IMR-90 (cell line): ENCODE data around the gene ADGRB3. TPM values are rescaled to one million over a fixed set of nuclear protein-coding genes. Genes with fewer than 3 reads are reported as not detected.

Experiments
- ATAC-seq: fragments of 200-7000 bp; cut with Tn5 transposase; 2 replicates; pipeline ENCODE4 v1.9.1; 2020; ENCODE audit warnings: low read depth, mild to moderate bottlenecking, moderate library complexity
- BruUV-seq: library from RNA; stranded (reverse); fragments of 400-500 nt; replicated peaks from 2 replicates; lab custom pipeline; 2021; lab: Mats Ljungman, UMichigan
- CTCF ChIA-PET: fragments of 300-600 bp; formaldehyde crosslinking; extraction: SDS; loops from one replicate; lab custom pipeline; 2021; ENCODE audit warnings: antibody characterized with exemption; lab: Yijun Ruan, JAX
- POLR2A ChIA-PET: fragments of 300-600 bp; sonication (Branson Sonifier 250); formaldehyde crosslinking; loops from one replicate; lab custom pipeline; 2022; ENCODE audit warnings: antibody characterized with exemption; ENCODE audit not compliant: unreplicated experiment; lab: Charles Lee
- DNase-seq: peaks from one replicate; pipeline ENCODE4 v3.0.0; 2013
- H2AFZ ChIP-seq: replicated peaks from 2 replicates; pipeline ENCODE3; 2013; ENCODE audit warnings: low read length, mild to moderate bottlenecking; ENCODE audit not compliant: poor library complexity
- H2AK5ac ChIP-seq: 2 replicates; pipeline ENCODE4 v1.6.1; 2013; ENCODE audit warnings: low read depth, low read length, inconsistent platforms
- H2AK9ac ChIP-seq: replicated peaks from 2 replicates; pipeline ENCODE3; 2013; ENCODE audit warnings: mild to moderate bottlenecking, low read depth, low read length, moderate library complexity; ENCODE audit not compliant: poor library complexity
- H2BK120ac ChIP-seq: 2 replicates; pipeline ENCODE4 v1.6.1; 2013; ENCODE audit warnings: low read depth, low read length, inconsistent platforms
- H2BK15ac ChIP-seq: 3 replicates; pipeline ENCODE4 v1.6.1; 2013; ENCODE audit warnings: low read depth, low read length, inconsistent platforms
- H2BK20ac ChIP-seq: 2 replicates; pipeline ENCODE4 v1.6.1; 2013; ENCODE audit warnings: low read depth, mild to moderate bottlenecking, inconsistent platforms, low read length, moderate library complexity
- H2BK5ac ChIP-seq: 2 replicates; pipeline ENCODE4 v1.6.1; 2013; ENCODE audit warnings: mild to moderate bottlenecking, low read depth, low read length, inconsistent platforms; ENCODE audit not compliant: poor library complexity, severe bottlenecking
- H3K14ac ChIP-seq: replicated peaks from 2 replicates; pipeline ENCODE4 v1.6.1; 2013; ENCODE audit warnings: low read depth, low read length, inconsistent platforms
- H3K18ac ChIP-seq: 2 replicates; pipeline ENCODE4 v1.6.1; 2013; ENCODE audit warnings: low read depth, low read length, control low read depth
- H3K23ac ChIP-seq: 2 replicates; pipeline ENCODE4 v1.6.1; 2013; ENCODE audit warnings: low read depth, low read length, inconsistent platforms
- H3K27ac ChIP-seq: 2 replicates; pipeline ENCODE4 v1.5.1; 2013; ENCODE audit warnings: mild to moderate bottlenecking, control low read depth, low read length; ENCODE audit not compliant: insufficient read depth
- H3K27me3 ChIP-seq: 2 replicates; pipeline ENCODE4 v1.6.1; 2013; ENCODE audit warnings: low read length; ENCODE audit not compliant: control insufficient read depth, insufficient read depth
- H3K36me3 ChIP-seq: 2 replicates; pipeline ENCODE4 v1.6.1; 2013; ENCODE audit warnings: low read length, mixed read lengths; ENCODE audit not compliant: control insufficient read depth, insufficient read depth
- H3K4ac ChIP-seq: 2 replicates; pipeline ENCODE4 v1.6.1; 2013; ENCODE audit warnings: low read depth, low read length, inconsistent platforms
- H3K4me1 ChIP-seq: 2 replicates; pipeline ENCODE4 v1.6.1; 2013; ENCODE audit warnings: low read length, mixed read lengths; ENCODE audit not compliant: control insufficient read depth, insufficient read depth
- H3K4me2 ChIP-seq: 2 replicates; pipeline ENCODE4 v1.6.1; 2013; ENCODE audit warnings: low read depth, mild to moderate bottlenecking, control low read depth, low read length, moderate library complexity
- H3K4me3 ChIP-seq: 2 replicates; pipeline ENCODE4 v1.5.1; 2013; ENCODE audit warnings: low read depth, mild to moderate bottlenecking, control low read depth, low read length, moderate library complexity; ENCODE audit not compliant: insufficient read depth
- H3K56ac ChIP-seq: 2 replicates; pipeline ENCODE4 v1.6.1; 2013; ENCODE audit warnings: low read length, inconsistent platforms; ENCODE audit not compliant: insufficient read depth; ENCODE audit errors: extremely low read depth
- H3K79me1 ChIP-seq, 2 experiments: 2 replicates each; pipeline ENCODE4 v1.6.1; 2013; ENCODE audit warnings: low read length in 2 of 2, inconsistent platforms in 1 of 2, low read depth in 1 of 2
- H3K9ac ChIP-seq: 2 replicates; pipeline ENCODE4 v1.6.1; 2013; ENCODE audit warnings: low read depth, low read length, control low read depth
- H3K9me1 ChIP-seq: 2 replicates; pipeline ENCODE4 v1.6.1; 2013; ENCODE audit warnings: low read length, inconsistent platforms; ENCODE audit not compliant: insufficient read depth
- H3K9me3 ChIP-seq: 2 replicates; pipeline ENCODE4 v1.6.1; 2013; ENCODE audit warnings: low read length; ENCODE audit not compliant: control insufficient read depth, insufficient read depth
- H4K20me1 ChIP-seq: 2 replicates; pipeline ENCODE4 v1.6.1; 2013; ENCODE audit warnings: low read length, inconsistent platforms; ENCODE audit not compliant: insufficient read depth
- H4K5ac ChIP-seq: 2 replicates; pipeline ENCODE4 v1.6.1; 2013; ENCODE audit warnings: mild to moderate bottlenecking, low read depth, low read length, control low read depth
- H4K8ac ChIP-seq, 2 experiments: 2 replicates each; pipeline ENCODE4 v1.6.1; 2013; ENCODE audit warnings: low read depth in 2 of 2, low read length in 2 of 2, control low read depth in 1 of 2, inconsistent platforms in 1 of 2
- H4K91ac ChIP-seq: 2 replicates; pipeline ENCODE4 v1.6.1; 2013; ENCODE audit warnings: low read depth, low read length, inconsistent platforms; ENCODE audit not compliant: insufficient read depth
- CEBPB ChIP-seq: IDR thresholded peaks from 2 replicates; pipeline ENCODE4 v1.6.1; 2012; ENCODE audit warnings: low read depth, low read length, improper control_type of control experiment
- CHD1 ChIP-seq: IDR thresholded peaks from 2 replicates; pipeline ENCODE4 v1.6.1; 2012; ENCODE audit warnings: low read depth, low read length, improper control_type of control experiment
- CTCF ChIP-seq: conservative IDR thresholded peaks from 2 replicates; pipeline ENCODE4 v1.5.1; 2012; ENCODE audit warnings: mild to moderate bottlenecking, low read depth, low read length, improper control_type of control experiment
- ELK1 ChIP-seq: fragments of 150-350 bp; IDR thresholded peaks from 2 replicates; pipeline ENCODE4 v1.6.1; 2016; ENCODE audit warnings: low read depth, mild to moderate bottlenecking, low read length, moderate library complexity, borderline replicate concordance
- FOS ChIP-seq: fragments of 150-350 bp; IDR thresholded peaks from 2 replicates; pipeline ENCODE4 v1.6.1; 2016; ENCODE audit warnings: low read depth, low read length
- MAZ ChIP-seq: IDR thresholded peaks from 2 replicates; pipeline ENCODE4 v1.6.1; 2012; ENCODE audit warnings: low read depth, mild to moderate bottlenecking, low read length, improper control_type of control experiment, moderate library complexity, borderline replicate concordance
- MXI1 ChIP-seq: IDR thresholded peaks from 2 replicates; pipeline ENCODE4 v1.6.1; 2012; ENCODE audit warnings: low read depth, mild to moderate bottlenecking, low read length, moderate library complexity, borderline replicate concordance
- NFE2L2 ChIP-seq: fragments of 150-350 bp; IDR thresholded peaks from 2 replicates; pipeline ENCODE4 v1.6.1; 2016; ENCODE audit warnings: low read depth, mild to moderate bottlenecking, low read length
- POLR2A ChIP-seq: IDR thresholded peaks from 2 replicates; pipeline ENCODE4 v1.6.1; 2012; ENCODE audit warnings: mild to moderate bottlenecking, low read depth, low read length
- RCOR1 ChIP-seq: IDR thresholded peaks from 2 replicates; pipeline ENCODE4 v1.6.1; 2012; ENCODE audit warnings: mild to moderate bottlenecking, low read length, improper control_type of control experiment; ENCODE audit not compliant: insufficient replicate concordance
- SMC3 ChIP-seq: fragments of 150-350 bp; IDR thresholded peaks from 2 replicates; pipeline ENCODE4 v1.6.1; 2016; ENCODE audit warnings: low read depth, mild to moderate bottlenecking, antibody characterized with exemption, low read length, moderate library complexity
- WGBS, 2 experiments: methylation state at CpG; one replicate each; pipeline versions ENCODE4 v1.1.5 to v1.1.7; 2013; ENCODE audit warnings: missing lambda C conversion rate in 2 of 2; ENCODE audit not compliant: insufficient read length in 1 of 2; ENCODE audit errors: extremely low coverage in 2 of 2; 5-methylcytosine and 5-hydroxymethylcytosine counted together
- dilution Hi-C: fragments of 300-500 bp; cut with HindIII; formaldehyde crosslinking; loops from one replicate; pipeline ENCODE4 v1.14.3; 2018; ENCODE audit warnings: low sequenced_read_pairs; ENCODE audit not compliant: unreplicated experiment
- in situ Hi-C: fragments of 300-500 bp; cut with MboI; formaldehyde crosslinking; loops from 3 replicates; pipeline ENCODE4 v1.14.3; 2019; ENCODE audit warnings: low sequenced_read_pairs, inconsistent platforms, mixed read lengths
- intact Hi-C: fragments of 100-400 bp; cut with micrococcal nuclease; formaldehyde crosslinking; loops from 2 replicates; pipeline ENCODE4 v1.10.0; 2022
- polyA plus RNA-seq, 3 experiments: library from polyadenylated mRNA; depleted of rRNA; stranded (reverse); fragments of >200 nt; gene quantifications; 2 replicates each; pipeline ENCODE4 v1.2.3, GENCODE V29; 2012; ENCODE audit warnings: low replicate concordance in 1 of 3
- total RNA-seq: library from RNA; depleted of rRNA; stranded (reverse); fragments of >200 nt; gene quantifications from 2 replicates; pipeline ENCODE4 v1.2.3, GENCODE V29; 2012
- TF ChIP-seq, protein P1 (sequence below): fragments of 150-350 bp; IDR thresholded peaks from 2 replicates; pipeline ENCODE4 v1.6.1; 2017; ENCODE audit warnings: mild to moderate bottlenecking, antibody characterized with exemption, low read length, low read depth

The ADGRB3 gene
- total and polyA plus RNA-seq, 2 of the 4 experiments (the other 2 are of a cell fraction): not detected

DNA sequence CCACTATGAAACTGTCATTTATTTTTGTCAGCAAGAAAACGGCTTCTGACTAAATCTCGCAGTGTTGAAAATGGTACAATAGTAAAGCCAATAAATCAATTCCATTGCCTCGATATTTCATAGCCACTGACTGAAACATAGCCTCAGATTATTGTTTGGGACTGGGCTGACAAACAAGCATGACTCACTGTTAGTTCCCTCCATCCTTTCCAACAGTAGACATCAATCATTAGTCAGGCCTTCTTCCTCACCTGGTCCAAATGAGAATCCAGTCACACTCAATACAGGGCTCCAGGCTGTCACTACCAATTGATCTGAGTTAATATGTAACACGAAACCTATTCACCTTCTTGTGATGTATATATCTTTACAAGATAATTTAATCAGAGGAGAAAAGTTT, 66.1 kb downstream of the ADGRB3 start:
- H2BK15ac ChIP-seq: no peak overlapping the region
- POLR2A ChIA-PET: no interaction called here
- TF ChIP-seq CHD1: no peak
- TF ChIP-seq, protein P1, sequence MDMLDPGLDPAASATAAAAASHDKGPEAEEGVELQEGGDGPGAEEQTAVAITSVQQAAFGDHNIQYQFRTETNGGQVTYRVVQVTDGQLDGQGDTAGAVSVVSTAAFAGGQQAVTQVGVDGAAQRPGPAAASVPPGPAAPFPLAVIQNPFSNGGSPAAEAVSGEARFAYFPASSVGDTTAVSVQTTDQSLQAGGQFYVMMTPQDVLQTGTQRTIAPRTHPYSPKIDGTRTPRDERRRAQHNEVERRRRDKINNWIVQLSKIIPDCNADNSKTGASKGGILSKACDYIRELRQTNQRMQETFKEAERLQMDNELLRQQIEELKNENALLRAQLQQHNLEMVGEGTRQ: no peak
- TF ChIP-seq CTCF: no peak
- TF ChIP-seq MXI1: no peak
- TF ChIP-seq FOS: no peak
- no peak for TF ChIP-seq SMC3
- no peak for TF ChIP-seq POLR2A
- no peak for TF ChIP-seq NFE2L2
- no peak for TF ChIP-seq CEBPB
- no peak for TF ChIP-seq RCOR1
- TF ChIP-seq ELK1: no peak
- TF ChIP-seq MAZ: no peak

More for the DNA sequence above, 66.1 kb downstream of the ADGRB3 start:
- no peak overlapping the region for H2BK120ac ChIP-seq
- DNase-seq: no peak
- no peak overlapping the region for H2AFZ ChIP-seq
- no peak overlapping the region for H3K23ac ChIP-seq
- no peak overlapping the region for H4K5ac ChIP-seq
- H3K4me3 ChIP-seq: no peak overlapping the region
- no peak overlapping the region for H2AK9ac ChIP-seq
- dilution Hi-C loops: no loop called here
- WGBS, 2 experiments: no CpG with 5 or more reads among the region's 4 CpGs
- no peak overlapping the region for H3K4me2 ChIP-seq
- H3K36me3 ChIP-seq: no peaks in the 10 kb centered on the region
- no peaks in the 10 kb centered on the region for H4K20me1 ChIP-seq
- CTCF ChIA-PET: no interaction called here
- in situ Hi-C loops: no loop called here
- no peak for ATAC-seq
- H3K4me1 ChIP-seq: no peaks in the 10 kb centered on the region
- H3K4ac ChIP-seq: no peak overlapping the region
- no peak overlapping the region for H3K27ac ChIP-seq
- no peak overlapping the region for H2BK5ac ChIP-seq
- no peak overlapping the region for H2AK5ac ChIP-seq
- no peak overlapping the region for H2BK20ac ChIP-seq
- BruUV-seq: no TSS peak
- no peak overlapping the region for H4K91ac ChIP-seq
- no peak overlapping the region for H3K14ac ChIP-seq
- H4K8ac ChIP-seq: no peak overlapping the region
- intact Hi-C loops: no loop called here
- H3K27me3 ChIP-seq: no peaks in the 10 kb centered on the region
- no peaks in the 10 kb centered on the region for H3K9me1 ChIP-seq
- no peaks in the 10 kb centered on the region for H3K79me1 ChIP-seq
- H3K18ac ChIP-seq: no peak overlapping the region
- no peak overlapping the region for H3K56ac ChIP-seq
- no peak overlapping the region for H3K9ac ChIP-seq
- no peaks in the 10 kb centered on the region for H3K9me3 ChIP-seq
